Measurements from ENCODE around the gene KIF15.
"Not testable (repeated sequence)": the region's sequence is repeated elsewhere in the genome, so short reads cannot be mapped to it uniquely, and the experiment has no call there.

The KIF15 gene

GRCh38 chr3:44832032-44832431, 70.4 kb downstream of the KIF15 start:
- peaks cover 29% of the 10 kb centered on the region for H3K36me3 ChIP-seq (ENCODE audit: insufficient read depth, low read length)
- no peak overlapping the region for H3K4me3 ChIP-seq
- no peak for TF ChIP-seq POLR2AphosphoS5 (IDR thresholded peaks at IDR 0.05; ENCODE audit: borderline replicate concordance, low read depth, low read length)
- TF ChIP-seq EZH2 (IDR thresholded peaks at IDR 0.05): no peak
- TF ChIP-seq FOXP2 (optimal IDR thresholded peaks at IDR 0.05; ENCODE audit: control extremely low read depth, extremely low read length, insufficient read depth): no peak
- no peak overlapping the region for H3K27ac ChIP-seq
- no peak for DNase-seq (ENCODE audit: low read depth, low spot score)
- H3K9ac ChIP-seq (ENCODE audit: insufficient read length): no peak overlapping the region
- no peaks in the 10 kb centered on the region for H3K9me3 ChIP-seq (ENCODE audit: low read depth, low read length)

DNA sequence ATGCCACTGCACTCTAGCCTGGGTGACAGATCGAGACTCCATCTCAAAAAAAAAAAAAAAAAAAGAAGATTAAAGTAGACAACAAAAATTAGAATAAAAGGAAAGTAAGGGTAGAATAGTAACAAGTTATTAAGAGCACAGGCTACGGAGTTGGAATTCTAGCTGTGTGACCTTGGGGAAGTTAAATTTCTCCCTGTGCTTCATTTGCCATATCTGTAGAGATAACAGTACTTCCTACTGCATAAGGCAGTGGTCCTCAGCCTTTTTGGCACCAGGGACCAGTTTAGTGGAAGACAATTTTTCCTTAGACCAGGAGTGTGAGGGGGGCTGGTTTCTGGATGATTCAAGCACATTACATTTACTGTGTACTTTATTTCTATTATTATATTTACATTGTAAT, 71.4 kb downstream of the KIF15 start:
- TF ChIP-seq POLR2AphosphoS5 (IDR thresholded peaks at IDR 0.05; ENCODE audit: borderline replicate concordance, low read depth, low read length) (no peak), EZH2 (IDR thresholded peaks at IDR 0.05) (no peak), FOXP2 (optimal IDR thresholded peaks at IDR 0.05; ENCODE audit: control extremely low read depth, extremely low read length, insufficient read depth) (no peak)
- no peak overlapping the region for H3K4me3 ChIP-seq
- no peak for DNase-seq (ENCODE audit: low read depth, low spot score)
- no peak overlapping the region for H3K27ac ChIP-seq
- H3K36me3 ChIP-seq (ENCODE audit: insufficient read depth, low read length): peaks cover 38% of the 10 kb centered on the region
- no peaks in the 10 kb centered on the region for H3K9me3 ChIP-seq (ENCODE audit: low read depth, low read length)
- H3K9ac ChIP-seq (ENCODE audit: insufficient read length): no peak overlapping the region

- DNase-seq (ENCODE audit: low read depth, low spot score): no peak
- no peak for TF ChIP-seq FOXP2 (optimal IDR thresholded peaks at IDR 0.05; ENCODE audit: control extremely low read depth, extremely low read length, insufficient read depth)
- TF ChIP-seq POLR2AphosphoS5 (IDR thresholded peaks at IDR 0.05; ENCODE audit: borderline replicate concordance, low read depth, low read length): no peak
- TF ChIP-seq EZH2 (IDR thresholded peaks at IDR 0.05): no peak
- H3K9ac ChIP-seq (ENCODE audit: insufficient read length): no peak overlapping the region
- H3K36me3 ChIP-seq (ENCODE audit: insufficient read depth, low read length): peaks cover 41% of the 10 kb centered on the region
- H3K9me3 ChIP-seq (ENCODE audit: low read depth, low read length): no peaks in the 10 kb centered on the region
- H3K4me3 ChIP-seq: no peak overlapping the region
- H3K27ac ChIP-seq: no peak overlapping the region
Measured at GRCh38 chr3:44833394-44833793, 71.8 kb downstream of the KIF15 start.

DNA sequence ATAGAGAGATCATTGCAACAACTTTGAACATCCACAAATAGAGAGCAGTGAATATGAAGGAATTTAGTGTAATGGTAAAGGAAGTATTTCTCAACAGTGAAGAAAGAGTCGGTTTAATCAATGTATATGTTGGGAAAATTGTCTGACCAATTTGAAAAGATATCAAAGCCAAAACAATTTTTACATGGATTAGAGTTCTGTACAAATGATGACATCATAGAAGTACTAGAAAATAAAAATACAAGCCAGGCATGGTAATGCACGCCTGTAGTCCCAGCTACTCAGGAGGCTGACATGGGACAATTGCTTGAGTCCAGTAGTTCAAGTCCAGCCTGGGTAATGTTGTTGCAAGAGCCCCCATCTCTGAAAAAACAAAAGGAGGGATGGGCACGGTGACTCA, 74.1 kb downstream of the KIF15 start:
- Histone ChIP-seq H3K36me3 (ENCODE audit: insufficient read depth, low read length) (peaks cover 38% of the 10 kb centered on the region), H3K4me3 (no peak overlapping the region), H3K9me3 (ENCODE audit: low read depth, low read length) (no peaks in the 10 kb centered on the region), H3K27ac (no peak overlapping the region), H3K9ac (ENCODE audit: insufficient read length) (no peak overlapping the region)
- TF ChIP-seq POLR2AphosphoS5 (IDR thresholded peaks at IDR 0.05; ENCODE audit: borderline replicate concordance, low read depth, low read length) (no peak), FOXP2 (optimal IDR thresholded peaks at IDR 0.05; ENCODE audit: control extremely low read depth, extremely low read length, insufficient read depth) (no peak), EZH2 (IDR thresholded peaks at IDR 0.05) (no peak)
- no peak for DNase-seq (ENCODE audit: low read depth, low spot score)

- Histone ChIP-seq H3K36me3 (ENCODE audit: insufficient read depth, low read length) (peaks cover 44% of the 10 kb centered on the region), H3K27ac (no peak overlapping the region), H3K4me3 (no peak overlapping the region), H3K9ac (ENCODE audit: insufficient read length) (no peak overlapping the region), H3K9me3 (ENCODE audit: low read depth, low read length) (no peaks in the 10 kb centered on the region)
- TF ChIP-seq FOXP2 (optimal IDR thresholded peaks at IDR 0.05; ENCODE audit: control extremely low read depth, extremely low read length, insufficient read depth) (no peak), EZH2 (IDR thresholded peaks at IDR 0.05) (no peak), POLR2AphosphoS5 (IDR thresholded peaks at IDR 0.05; ENCODE audit: borderline replicate concordance, low read depth, low read length) (no peak)
- no peak for DNase-seq (ENCODE audit: low read depth, low spot score)
Measured at GRCh38 chr3:44842376-44842775, 80.8 kb downstream of the KIF15 start.

DNA sequence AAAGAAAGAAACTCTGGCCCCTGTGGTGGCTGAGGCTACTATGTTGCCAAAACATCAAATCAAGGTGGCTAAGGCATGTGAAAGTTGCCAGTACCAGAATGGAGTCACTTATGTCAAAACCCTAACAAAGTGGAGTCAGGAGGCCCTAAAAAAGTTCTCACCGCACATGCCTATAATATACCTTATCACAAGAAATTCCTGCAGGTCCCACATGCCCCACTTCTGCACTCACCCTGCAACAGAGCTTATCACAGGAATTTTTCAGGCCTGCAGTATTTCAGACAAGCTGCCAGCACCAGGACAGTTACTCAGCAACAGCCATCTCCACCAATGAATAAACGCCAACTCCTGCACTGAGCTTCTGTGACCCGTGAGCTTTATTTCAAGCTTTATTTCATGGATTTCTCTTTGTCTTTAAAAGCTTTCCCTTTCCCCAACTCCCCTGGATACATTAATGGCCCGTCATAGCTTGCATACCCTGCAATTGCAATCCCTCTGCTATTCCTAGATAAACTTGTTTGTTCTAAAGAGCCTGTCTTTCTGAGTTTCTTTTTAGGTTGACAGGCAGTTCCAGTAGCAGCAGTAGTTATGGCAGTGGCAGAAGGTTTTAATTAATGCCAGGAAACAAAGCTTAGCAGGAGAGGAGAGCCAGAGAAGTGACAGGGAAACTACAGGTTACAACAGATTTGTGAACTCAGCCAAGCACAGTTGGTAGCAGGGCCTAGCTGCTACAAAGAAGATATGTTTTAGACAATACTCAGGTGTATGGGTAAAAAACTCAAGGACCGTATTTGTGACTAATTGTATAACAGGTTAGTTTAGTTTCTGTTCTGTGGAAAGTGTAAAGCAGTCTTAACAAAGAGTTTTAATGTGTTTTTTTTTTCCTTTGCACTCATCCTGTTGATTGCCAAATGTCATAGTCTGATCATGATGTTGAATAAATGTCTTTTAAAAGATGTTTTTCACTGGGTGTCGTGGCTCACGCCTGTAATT, 84.2 kb downstream of the KIF15 start:
- Histone ChIP-seq H3K4me3 (no peak overlapping the region), H3K27ac (no peak overlapping the region), H3K9me3 (ENCODE audit: low read depth, low read length) (no peaks in the 10 kb centered on the region), H3K9ac (ENCODE audit: insufficient read length) (no peak overlapping the region), H3K36me3 (ENCODE audit: insufficient read depth, low read length) (peaks cover 28% of the 10 kb centered on the region)
- TF ChIP-seq FOXP2 (optimal IDR thresholded peaks at IDR 0.05; ENCODE audit: control extremely low read depth, extremely low read length, insufficient read depth) (no peak), EZH2 (IDR thresholded peaks at IDR 0.05) (no peak)
- DNase-seq (ENCODE audit: low read depth, low spot score): no peak

DNA sequence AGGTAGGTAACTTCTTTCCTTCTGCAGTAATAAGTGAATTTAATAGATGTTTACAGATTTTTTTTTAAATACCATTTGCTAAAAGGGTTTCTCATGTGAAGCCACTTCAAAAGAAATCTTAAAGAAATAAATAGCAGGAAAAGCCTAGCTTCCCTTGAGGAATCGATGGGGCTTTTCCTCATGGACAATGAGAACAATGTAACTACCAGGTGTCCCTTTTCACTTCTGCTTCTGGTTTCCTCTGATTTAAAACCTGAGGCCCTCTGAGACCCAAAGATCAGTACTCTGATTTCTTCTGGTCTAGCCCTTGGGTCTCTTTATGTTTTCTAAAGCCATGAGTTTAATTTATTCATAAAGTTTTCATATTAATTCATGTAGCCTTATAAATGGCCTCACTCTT, 87.0 kb downstream of the KIF15 start:
- no peak for DNase-seq (ENCODE audit: low read depth, low spot score)
- Histone ChIP-seq H3K27ac (no peak overlapping the region), H3K36me3 (ENCODE audit: insufficient read depth, low read length) (peaks cover 37% of the 10 kb centered on the region), H3K9ac (ENCODE audit: insufficient read length) (no peak overlapping the region), H3K9me3 (ENCODE audit: low read depth, low read length) (no peaks in the 10 kb centered on the region), H3K4me3 (no peak overlapping the region)
- TF ChIP-seq POLR2AphosphoS5 (IDR thresholded peaks at IDR 0.05; ENCODE audit: borderline replicate concordance, low read depth, low read length) (no peak), EZH2 (IDR thresholded peaks at IDR 0.05) (no peak), FOXP2 (optimal IDR thresholded peaks at IDR 0.05; ENCODE audit: control extremely low read depth, extremely low read length, insufficient read depth) (no peak)

DNA sequence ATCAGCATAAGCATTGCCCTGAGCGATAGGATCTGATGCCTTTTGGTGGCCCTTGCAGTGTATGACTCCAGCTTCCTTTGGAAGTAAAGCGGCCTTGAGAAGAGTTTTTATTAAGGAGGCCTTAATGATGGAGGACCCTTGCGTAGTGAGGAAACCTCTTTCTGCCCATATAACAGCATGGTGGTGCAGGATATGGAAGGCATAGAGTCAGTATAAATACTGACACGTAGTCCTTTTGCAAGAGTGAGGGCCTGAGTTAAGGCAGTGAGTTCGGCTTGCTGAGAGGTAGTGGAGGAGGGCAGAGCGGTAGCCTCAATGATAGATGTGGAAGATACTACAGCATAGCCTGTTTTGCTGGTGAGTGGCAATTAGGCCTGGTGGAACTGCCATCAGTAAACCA, 95.1 kb downstream of the KIF15 start:
- H3K27ac ChIP-seq; DNase-seq (ENCODE audit: low read depth, low spot score): not testable (repeated sequence)
- peaks cover 22% of the 10 kb centered on the region for H3K36me3 ChIP-seq (ENCODE audit: insufficient read depth, low read length)

DNA sequence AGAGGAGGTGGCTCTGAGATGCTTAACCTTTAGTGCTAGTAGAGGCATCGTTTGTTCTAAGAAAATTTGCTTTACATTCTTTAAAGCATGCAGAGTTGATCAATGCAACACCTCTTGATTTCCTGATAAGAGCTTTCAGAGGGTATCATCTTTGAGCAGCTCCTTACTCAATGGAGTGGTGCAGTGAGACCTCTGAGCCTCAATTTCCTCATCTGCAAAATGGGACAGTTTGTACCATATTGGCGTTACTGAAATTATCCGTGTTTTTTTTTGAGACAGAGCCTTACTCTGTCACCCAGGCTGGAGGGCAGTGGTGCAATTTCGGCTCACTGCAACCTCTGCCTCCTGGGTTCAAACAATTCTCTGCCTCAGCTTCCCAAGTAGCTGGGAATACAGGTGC, 98.5 kb downstream of the KIF15 start:
- DNase-seq (ENCODE audit: low read depth, low spot score): no peak
- H3K36me3 ChIP-seq (ENCODE audit: insufficient read depth, low read length): no peaks in the 10 kb centered on the region
- no peaks in the 10 kb centered on the region for H3K9me3 ChIP-seq (ENCODE audit: low read depth, low read length)
- no peak overlapping the region for H3K27ac ChIP-seq
- no peak for TF ChIP-seq POLR2AphosphoS5 (IDR thresholded peaks at IDR 0.05; ENCODE audit: borderline replicate concordance, low read depth, low read length)
- no peak for TF ChIP-seq EZH2 (IDR thresholded peaks at IDR 0.05)
- TF ChIP-seq FOXP2 (optimal IDR thresholded peaks at IDR 0.05; ENCODE audit: control extremely low read depth, extremely low read length, insufficient read depth): no peak
- H3K4me3 ChIP-seq: no peak overlapping the region
- H3K9ac ChIP-seq (ENCODE audit: insufficient read length): no peak overlapping the region

More for the DNA sequence above, 95.1 kb downstream of the KIF15 start:
- H3K9ac ChIP-seq (ENCODE audit: insufficient read length); H3K9me3 ChIP-seq (ENCODE audit: low read depth, low read length); H3K4me3 ChIP-seq: not testable (repeated sequence)

Data from SK-N-MC (cell line).